Measurements from ENCODE around the gene ARPC1A.

DNA sequence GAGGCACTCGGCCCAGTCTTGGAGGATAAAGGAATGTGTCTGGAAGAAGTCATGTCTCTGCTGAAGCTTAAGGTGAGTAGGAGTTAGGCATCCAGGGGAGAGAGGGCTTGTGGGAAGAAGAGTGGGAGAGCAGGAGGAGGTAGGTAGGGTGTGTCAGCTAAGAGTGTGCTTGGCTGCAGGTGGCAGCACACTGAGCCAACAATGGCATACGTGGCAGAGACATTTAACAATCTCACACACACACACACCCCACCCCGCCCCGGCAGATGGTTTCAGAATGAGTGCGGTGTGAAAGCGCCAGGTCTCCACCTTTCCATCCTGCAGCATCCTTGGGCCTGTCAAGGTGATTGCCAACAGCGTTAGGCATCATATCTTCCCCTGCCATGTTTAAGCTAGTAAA lies 11.2 kb upstream of the ARPC1A start:
- TF ChIP-seq CTCF (IDR thresholded peaks at IDR 0.05; ENCODE audit: low read length) (peak; percentile 35), EZH2 (IDR thresholded peaks at IDR 0.05; ENCODE audit: borderline replicate concordance, low read length) (no peak)

Data from OCI-LY1 (cell line).